Mucosa of stomach (tissue), 1 donor: ENCODE data around the gene COQ8A.

ENCODE experiments used
- H3K27me3 ChIP-seq: one replicate; pipeline ENCODE4 v1.7.0; 2013; ENCODE audit warnings: mild to moderate bottlenecking, low read length; ENCODE audit not compliant: control insufficient read depth, insufficient read depth
- H3K36me3 ChIP-seq: one replicate; pipeline ENCODE4 v1.7.0; 2013; ENCODE audit warnings: low read length; ENCODE audit not compliant: control insufficient read depth, insufficient read depth
- H3K4me1 ChIP-seq: one replicate; pipeline ENCODE4 v1.7.0; 2013; ENCODE audit warnings: mild to moderate bottlenecking, low read length; ENCODE audit not compliant: control insufficient read depth, insufficient read depth
- H3K4me3 ChIP-seq: one replicate; pipeline ENCODE4 v1.7.0; 2013; ENCODE audit warnings: low read length
- H3K9ac ChIP-seq: one replicate; pipeline ENCODE4 v1.7.0; 2013; ENCODE audit warnings: mild to moderate bottlenecking, low read length, moderate library complexity
- H3K9me3 ChIP-seq: one replicate; pipeline ENCODE4 v1.7.0; 2013; ENCODE audit warnings: mild to moderate bottlenecking, low read length, moderate library complexity; ENCODE audit not compliant: control insufficient read depth
- donor health status: Pancreatic carcinoma.

The COQ8A gene

DNA sequence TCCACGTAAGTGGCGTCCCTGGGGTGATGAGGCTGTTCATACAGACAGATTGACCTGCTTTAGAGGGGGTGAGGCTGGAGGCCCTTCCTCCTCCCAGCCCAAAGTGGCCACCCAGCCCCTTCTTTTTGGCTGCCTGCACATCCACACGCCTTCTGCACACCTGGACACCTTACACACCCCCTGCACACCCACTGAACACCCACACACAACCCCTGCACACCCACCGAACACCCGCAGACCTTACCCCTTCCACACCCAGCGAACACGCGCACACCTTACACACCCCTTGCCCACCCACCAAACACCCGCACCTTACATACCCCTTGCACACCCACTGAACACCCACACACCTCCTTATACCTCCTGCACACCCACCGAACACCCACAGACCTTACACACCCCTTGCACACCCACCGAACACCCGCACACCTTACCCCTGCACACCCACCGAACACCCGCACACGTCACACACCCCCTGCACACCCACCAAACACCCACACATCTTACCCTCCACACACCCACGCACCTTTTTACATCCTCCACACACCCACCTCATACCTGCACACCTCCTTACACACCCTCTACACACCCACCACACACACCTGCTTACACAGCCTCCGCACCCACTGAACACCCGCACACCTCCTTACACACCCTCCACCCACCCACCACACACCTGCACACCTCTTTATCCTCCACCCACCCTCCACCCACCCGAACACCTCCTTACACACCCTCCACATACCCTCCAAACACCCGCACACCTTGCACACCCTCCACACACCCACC is 37.7 kb downstream of the COQ8A start:
- Histone ChIP-seq H3K4me1 (peaks cover 32% of the 10 kb centered on the region), H3K36me3 (peaks cover 6% of the 10 kb centered on the region), H3K4me3 (no peak overlapping the region), H3K9ac (no peak overlapping the region), H3K27me3 (no peaks in the 10 kb centered on the region), H3K9me3 (no peaks in the 10 kb centered on the region)

DNA sequence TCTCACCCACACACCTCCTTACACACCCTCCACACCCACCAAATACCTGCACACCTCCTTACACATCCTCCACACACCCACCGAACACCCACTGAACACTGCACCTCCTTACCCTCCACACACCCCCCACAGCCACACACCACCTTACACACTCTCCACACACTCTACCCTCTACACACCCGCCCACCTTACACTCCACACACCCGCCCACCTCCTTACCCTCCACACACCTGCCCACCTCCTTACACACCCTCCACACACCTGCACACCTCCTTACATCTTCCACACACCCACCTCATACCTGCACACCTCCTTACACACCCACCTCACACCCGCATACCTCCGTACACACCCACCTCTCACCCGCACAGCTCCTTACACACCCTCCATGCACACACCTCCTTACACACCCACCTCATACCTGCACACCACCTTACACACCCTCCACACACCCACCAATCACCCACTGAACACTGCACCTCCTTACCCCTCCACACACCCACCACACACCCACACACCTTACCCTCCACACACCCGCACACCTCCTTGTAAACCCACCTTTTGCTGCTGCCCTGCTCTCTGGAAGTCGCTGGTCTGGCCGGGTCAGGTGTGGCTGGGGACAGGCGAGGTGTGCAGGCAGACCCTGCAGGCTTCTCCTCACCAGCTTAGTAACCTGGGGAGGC is 38.5 kb downstream of the COQ8A start:
- H3K27me3 ChIP-seq: no peaks in the 10 kb centered on the region
- peaks cover 6% of the 10 kb centered on the region for H3K36me3 ChIP-seq
- no peak overlapping the region for H3K9ac ChIP-seq
- H3K4me1 ChIP-seq: peaks cover 27% of the 10 kb centered on the region
- no peaks in the 10 kb centered on the region for H3K9me3 ChIP-seq
- no peak overlapping the region for H3K4me3 ChIP-seq

DNA sequence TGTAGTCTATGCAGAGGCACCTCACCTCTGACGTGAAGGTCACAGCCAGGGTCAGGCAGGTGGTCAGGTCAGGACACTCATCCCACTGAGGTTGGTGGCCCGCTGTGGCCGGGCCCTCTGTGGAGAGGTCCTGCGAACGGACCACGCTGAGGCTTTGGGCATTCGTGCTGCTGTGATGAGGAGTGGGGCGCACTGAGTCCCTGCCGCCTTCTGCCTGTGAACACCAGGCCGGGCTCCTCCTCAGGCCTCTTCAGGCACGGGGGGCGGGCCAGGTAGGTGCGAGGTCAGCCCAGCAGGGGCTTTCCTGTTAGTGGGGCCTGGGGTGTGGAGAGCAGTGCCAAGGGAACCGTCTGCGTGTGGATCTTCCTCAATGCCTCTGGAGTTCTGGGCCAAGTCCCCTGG is 39.0 kb downstream of the COQ8A start:
- no peak overlapping the region for H3K4me3 ChIP-seq
- no peak overlapping the region for H3K9ac ChIP-seq
- peaks cover 6% of the 10 kb centered on the region for H3K36me3 ChIP-seq
- H3K4me1 ChIP-seq: peaks cover 22% of the 10 kb centered on the region
- H3K9me3 ChIP-seq: no peaks in the 10 kb centered on the region
- no peaks in the 10 kb centered on the region for H3K27me3 ChIP-seq

DNA sequence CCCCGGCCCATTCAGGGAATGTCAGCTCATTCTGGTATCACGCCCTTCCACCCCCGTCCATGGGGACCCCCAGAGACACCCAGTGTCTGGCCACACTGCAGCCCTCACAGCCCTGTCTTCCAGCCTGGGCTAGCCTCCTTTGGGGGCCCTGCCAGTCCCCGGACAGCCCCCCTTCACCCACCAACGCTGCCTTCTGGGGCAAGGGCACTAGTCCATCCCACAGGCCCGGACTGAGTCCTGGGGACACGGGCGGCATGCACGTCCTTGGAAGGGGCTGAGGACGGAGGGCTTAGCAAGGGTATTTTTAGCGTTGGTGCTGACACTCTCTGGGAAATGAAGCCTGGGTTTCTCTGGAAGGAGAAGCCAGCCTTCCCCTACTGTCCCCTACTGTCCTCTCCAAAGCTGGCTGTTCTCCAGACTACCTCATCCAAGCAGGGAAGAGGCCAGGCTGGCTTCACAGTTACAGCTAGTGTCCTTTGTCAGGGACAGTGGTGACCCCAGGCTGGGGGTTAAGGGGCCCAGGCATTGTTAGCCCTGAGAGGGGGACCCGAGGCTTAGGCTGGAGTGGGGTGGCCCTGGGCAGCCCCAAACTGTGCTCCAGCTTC is 39.5 kb downstream of the COQ8A start:
- H3K4me1 ChIP-seq: peaks cover 17% of the 10 kb centered on the region
- peak overlapping the region; percentile 2 for H3K9ac ChIP-seq
- peaks cover 6% of the 10 kb centered on the region for H3K36me3 ChIP-seq
- H3K4me3 ChIP-seq: no peak overlapping the region
- no peaks in the 10 kb centered on the region for H3K9me3 ChIP-seq
- H3K27me3 ChIP-seq: no peaks in the 10 kb centered on the region

DNA sequence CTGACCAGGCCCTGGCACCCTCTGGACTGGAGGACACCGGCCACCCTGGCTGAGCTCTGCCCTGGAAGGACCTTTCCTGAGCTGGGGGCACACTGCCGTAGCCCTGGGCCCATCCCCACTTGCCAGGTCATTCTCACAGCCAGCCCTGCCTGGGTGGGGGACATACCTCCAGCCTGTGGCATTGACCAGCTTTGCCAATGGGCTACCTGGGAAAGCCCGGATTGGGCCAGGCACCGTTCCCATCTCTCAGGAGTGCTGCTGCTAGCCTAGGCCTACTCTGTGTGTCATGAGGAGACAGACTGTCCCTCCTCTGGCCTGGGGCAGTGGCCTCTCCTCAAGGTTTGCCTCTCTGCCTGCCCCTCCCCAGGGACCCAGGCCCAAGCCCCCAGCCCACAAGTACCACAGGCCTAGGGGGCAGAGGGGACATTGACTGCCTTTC is 40.0 kb downstream of the COQ8A start:
- peak overlapping the region; percentile 2 for H3K9ac ChIP-seq
- H3K4me1 ChIP-seq: peaks cover 12% of the 10 kb centered on the region
- H3K36me3 ChIP-seq: peaks cover 6% of the 10 kb centered on the region
- H3K27me3 ChIP-seq: no peaks in the 10 kb centered on the region
- no peaks in the 10 kb centered on the region for H3K9me3 ChIP-seq
- H3K4me3 ChIP-seq: no peak overlapping the region

DNA sequence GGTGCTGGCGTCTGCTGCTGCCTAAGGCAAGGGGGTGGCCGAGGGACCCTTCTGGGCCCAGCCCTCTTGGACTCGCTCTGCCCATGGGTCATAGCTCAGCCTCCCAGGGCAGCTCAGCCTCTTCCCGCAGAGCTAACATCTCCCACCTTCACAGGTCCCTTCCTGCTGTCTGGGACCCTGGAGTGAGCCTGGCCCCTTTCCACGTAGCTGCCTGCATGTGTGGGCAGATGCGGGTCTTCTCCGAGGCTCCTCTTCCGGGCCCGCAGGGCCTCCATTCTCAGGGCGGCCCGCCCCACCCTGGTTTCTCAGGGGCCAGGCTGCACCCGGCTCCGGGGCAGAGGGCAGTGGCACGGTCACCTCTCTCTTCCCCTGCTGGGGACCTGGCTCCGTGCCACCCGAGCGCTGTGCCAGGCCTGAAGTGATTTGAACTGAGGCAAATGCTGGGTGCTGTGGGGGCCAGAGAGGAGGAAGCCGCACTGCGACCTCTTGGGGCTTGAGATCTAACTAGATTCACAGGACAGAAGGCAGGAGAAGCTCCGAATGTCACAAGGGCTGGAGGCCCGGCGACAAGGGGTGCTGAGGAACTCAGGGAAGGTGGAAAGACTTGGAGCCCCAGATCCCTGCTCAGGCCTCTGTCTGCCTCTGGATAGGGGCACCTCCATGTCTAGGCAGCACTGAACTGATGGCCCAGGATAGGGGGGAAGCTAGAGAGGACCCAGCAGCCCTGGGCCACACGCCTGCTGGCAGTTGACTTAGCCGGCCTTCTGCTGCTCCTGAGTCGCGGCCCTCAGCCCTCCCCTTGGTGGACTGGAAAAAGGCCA is 40.7 kb downstream of the COQ8A start:
- no peak overlapping the region for H3K4me3 ChIP-seq
- H3K27me3 ChIP-seq: no peaks in the 10 kb centered on the region
- H3K9ac ChIP-seq: peak overlapping the region; percentile 2
- peaks cover 11% of the 10 kb centered on the region for H3K4me1 ChIP-seq
- no peaks in the 10 kb centered on the region for H3K9me3 ChIP-seq
- peaks cover 6% of the 10 kb centered on the region for H3K36me3 ChIP-seq

DNA sequence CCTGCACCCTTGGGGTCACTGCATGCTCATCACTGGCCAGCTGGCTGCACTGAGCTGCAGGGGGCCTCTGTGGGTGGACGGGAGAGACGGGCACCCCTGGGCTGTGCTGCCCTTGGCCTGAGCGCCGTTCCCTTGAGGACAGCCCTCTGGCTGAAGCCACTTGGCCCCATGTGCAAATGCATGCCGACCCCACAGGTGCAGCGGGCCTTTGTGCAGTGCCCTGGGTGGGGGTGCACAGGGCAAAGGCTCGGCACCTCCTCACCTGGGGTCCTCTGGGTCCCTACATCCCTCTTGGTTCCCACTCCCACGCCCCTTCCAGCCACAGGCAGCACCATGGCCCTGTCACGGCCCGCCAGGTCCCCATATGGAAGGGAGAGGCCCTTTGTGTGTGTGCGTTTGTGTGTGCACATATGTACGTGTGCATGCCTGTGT is 41.3 kb downstream of the COQ8A start:
- Histone ChIP-seq H3K9me3 (no peaks in the 10 kb centered on the region), H3K4me3 (no peak overlapping the region), H3K4me1 (peaks cover 11% of the 10 kb centered on the region), H3K27me3 (no peaks in the 10 kb centered on the region), H3K36me3 (peaks cover 6% of the 10 kb centered on the region), H3K9ac (no peak overlapping the region)

DNA sequence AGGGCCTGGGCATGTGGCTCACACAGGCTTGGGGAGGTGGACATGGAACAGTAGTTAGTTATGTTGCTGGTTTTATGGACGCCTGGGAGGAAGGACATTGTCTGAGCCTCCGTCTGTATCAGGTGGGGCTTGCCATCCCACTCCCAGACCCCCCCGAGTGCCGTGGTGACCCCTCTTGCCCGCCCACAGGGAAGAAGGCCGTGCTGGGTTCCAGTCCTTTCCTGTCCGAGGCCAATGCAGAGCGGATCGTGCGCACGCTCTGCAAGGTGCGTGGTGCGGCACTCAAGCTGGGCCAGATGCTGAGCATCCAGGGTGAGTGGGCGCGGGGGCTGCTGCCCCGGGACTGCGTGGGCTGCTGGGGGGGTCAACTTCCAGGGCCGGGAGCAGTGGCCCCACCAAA is 41.7 kb downstream of the COQ8A start:
- H3K9ac ChIP-seq: no peak overlapping the region
- H3K4me3 ChIP-seq: no peak overlapping the region
- H3K9me3 ChIP-seq: no peaks in the 10 kb centered on the region
- H3K36me3 ChIP-seq: peaks cover 6% of the 10 kb centered on the region
- H3K27me3 ChIP-seq: no peaks in the 10 kb centered on the region
- H3K4me1 ChIP-seq: peaks cover 11% of the 10 kb centered on the region

DNA sequence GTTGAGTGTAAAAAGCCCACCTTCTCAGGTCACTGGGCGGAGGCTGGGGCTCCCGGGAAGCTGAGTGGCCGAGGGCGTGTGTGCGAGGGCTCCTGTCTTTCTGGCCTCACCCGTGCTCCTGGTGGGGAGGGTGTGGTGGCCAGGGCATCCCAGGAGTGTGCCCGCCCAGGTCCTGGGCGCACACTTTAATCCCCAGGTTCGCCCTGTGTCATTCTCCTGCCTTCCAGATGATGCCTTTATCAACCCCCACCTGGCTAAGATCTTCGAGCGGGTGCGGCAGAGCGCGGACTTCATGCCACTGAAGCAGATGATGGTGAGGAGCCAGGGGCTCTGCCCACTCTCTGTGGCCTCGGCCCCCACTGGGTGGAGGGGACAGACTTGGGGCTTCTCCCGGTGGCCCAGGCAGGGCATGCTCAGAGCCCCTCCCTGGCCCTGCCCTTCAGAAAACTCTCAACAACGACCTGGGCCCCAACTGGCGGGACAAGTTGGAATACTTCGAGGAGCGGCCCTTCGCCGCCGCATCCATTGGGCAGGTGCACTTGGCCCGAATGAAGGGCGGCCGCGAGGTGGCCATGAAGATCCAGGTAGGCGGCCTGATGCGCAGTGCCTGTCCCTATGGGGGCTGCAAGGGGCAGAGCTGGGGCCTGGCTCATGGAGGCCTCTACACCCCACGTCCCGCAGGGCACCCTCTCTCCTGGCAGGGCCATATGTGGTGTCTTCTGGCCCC is 42.5 kb downstream of the COQ8A start:
- Histone ChIP-seq H3K36me3 (peaks cover 5% of the 10 kb centered on the region), H3K9ac (no peak overlapping the region), H3K27me3 (no peaks in the 10 kb centered on the region), H3K4me1 (peaks cover 18% of the 10 kb centered on the region), H3K9me3 (no peaks in the 10 kb centered on the region), H3K4me3 (no peak overlapping the region)

DNA sequence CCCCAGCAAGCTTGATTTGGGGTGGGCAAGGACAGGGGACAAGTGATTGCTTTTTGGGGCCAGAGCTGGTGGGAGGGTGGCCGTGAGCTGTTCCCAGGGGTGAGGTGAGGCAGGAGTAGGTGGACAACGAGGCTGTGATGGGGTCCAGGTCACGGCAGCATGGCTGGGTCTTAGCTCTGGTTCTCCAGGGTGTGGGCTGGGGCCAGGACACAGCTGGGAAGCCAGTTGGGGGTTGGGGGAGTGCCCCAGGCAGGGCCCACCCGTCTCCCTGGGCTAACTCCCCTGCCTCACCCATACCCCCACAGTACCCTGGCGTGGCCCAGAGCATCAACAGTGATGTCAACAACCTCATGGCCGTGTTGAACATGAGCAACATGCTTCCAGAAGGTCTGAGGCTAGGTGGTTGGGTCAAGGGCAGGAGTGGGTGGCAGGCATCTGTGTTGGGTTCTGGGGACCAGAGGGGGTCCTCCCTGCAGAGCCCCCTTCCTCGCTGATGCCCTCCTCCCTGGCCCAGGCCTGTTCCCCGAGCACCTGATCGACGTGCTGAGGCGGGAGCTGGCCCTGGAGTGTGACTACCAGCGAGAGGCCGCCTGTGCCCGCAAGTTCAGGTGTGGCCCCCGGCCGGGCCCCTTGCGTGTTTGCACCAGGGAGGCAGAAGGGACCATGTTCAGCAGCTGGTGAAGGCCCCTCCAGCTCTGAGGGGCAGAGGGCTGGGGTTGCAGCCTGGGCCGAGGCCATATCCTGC is 43.3 kb downstream of the COQ8A start:
- Histone ChIP-seq H3K36me3 (no peaks in the 10 kb centered on the region), H3K4me1 (peaks cover 26% of the 10 kb centered on the region)

DNA sequence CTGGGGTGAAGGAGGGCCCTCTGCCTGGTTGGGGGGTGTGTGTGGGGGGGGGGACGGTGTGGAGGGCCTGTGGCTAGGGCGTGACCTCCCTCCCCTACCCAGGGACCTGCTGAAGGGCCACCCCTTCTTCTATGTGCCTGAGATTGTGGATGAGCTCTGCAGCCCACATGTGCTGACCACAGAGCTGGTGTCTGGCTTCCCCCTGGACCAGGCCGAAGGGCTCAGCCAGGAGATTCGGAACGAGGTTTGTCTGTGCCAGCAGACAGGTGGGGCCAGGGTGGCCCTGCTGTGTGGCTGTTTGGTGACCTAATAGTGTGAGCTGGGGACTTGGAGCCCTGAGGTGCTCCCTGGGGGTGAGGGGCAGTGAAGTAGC is 43.9 kb downstream of the COQ8A start:
- Histone ChIP-seq H3K36me3 (no peaks in the 10 kb centered on the region), H3K9ac (no peak overlapping the region), H3K27me3 (no peaks in the 10 kb centered on the region), H3K9me3 (no peaks in the 10 kb centered on the region), H3K4me1 (peaks cover 31% of the 10 kb centered on the region), H3K4me3 (no peak overlapping the region)

More for the DNA sequence above, 43.3 kb downstream of the COQ8A start:
- Histone ChIP-seq H3K9ac (no peak overlapping the region), H3K27me3 (no peaks in the 10 kb centered on the region), H3K4me3 (no peak overlapping the region), H3K9me3 (no peaks in the 10 kb centered on the region)
